Calu3 (cell line): ENCODE results near the gene CDH19. TPM values are rescaled to one million over a fixed set of nuclear protein-coding genes. Genes with fewer than 3 reads are reported as not detected.

Experiments used
- BruUV-seq: library from RNA; stranded (reverse); fragments of 400-500 nt; replicated peaks from 2 replicates; lab custom pipeline; 2021; lab: Mats Ljungman, UMichigan
- CTCF ChIA-PET: fragments of 300-600 bp; sonication (Branson Sonifier 250); formaldehyde crosslinking; loops from one replicate; lab custom pipeline; 2022; ENCODE audit warnings: antibody characterized with exemption; lab: Charles Lee
- DNase-seq: peaks from one replicate; pipeline ENCODE4 v3.0.0; 2022
- H3K27ac Mint-ChIP-seq: one replicate; pipeline ENCODE4 v1.8.0; 2022; ENCODE audit warnings: mixed read lengths; ENCODE audit not compliant: unreplicated experiment
- H3K27me3 Mint-ChIP-seq: one replicate; pipeline ENCODE4 v1.8.0; 2022; ENCODE audit warnings: mixed read lengths; ENCODE audit not compliant: unreplicated experiment
- H3K36me3 Mint-ChIP-seq: one replicate; pipeline ENCODE4 v1.8.0; 2022; ENCODE audit warnings: mild to moderate bottlenecking, moderate library complexity, mixed read lengths; ENCODE audit not compliant: insufficient read depth, unreplicated experiment
- H3K4me1 Mint-ChIP-seq: one replicate; pipeline ENCODE4 v1.8.0; 2022; ENCODE audit warnings: mild to moderate bottlenecking, low read depth, mixed read lengths; ENCODE audit not compliant: unreplicated experiment
- H3K4me3 Mint-ChIP-seq: one replicate; pipeline ENCODE4 v1.8.0; 2022; ENCODE audit warnings: mild to moderate bottlenecking, low read depth, moderate library complexity, mixed read lengths; ENCODE audit not compliant: unreplicated experiment
- H3K9me3 Mint-ChIP-seq: one replicate; pipeline ENCODE4 v1.8.0; 2022; ENCODE audit warnings: low read depth, mixed read lengths; ENCODE audit not compliant: unreplicated experiment
- intact Hi-C: fragments of 100-400 bp; cut with micrococcal nuclease; formaldehyde crosslinking; loops from one replicate; pipeline ENCODE4 v1.10.0; 2022; ENCODE audit not compliant: unreplicated experiment
- total RNA-seq: library from RNA; stranded (reverse); gene quantifications from 2 replicates; pipeline ENCODE4 v1.2.3, GENCODE V29; 2022
- TF ChIP-seq, protein P1 (sequence below): fragments of 200-600 bp; IDR thresholded peaks from one replicate; pipeline ENCODE4 v1.8.0; 2022; ENCODE audit warnings: antibody characterized with exemption; ENCODE audit not compliant: unreplicated experiment

Gene CDH19
- total RNA-seq, 1 experiment from 2014 or later = 0.33 TPM

- Mint-ChIP-seq H3K4me3 (no peak overlapping the region), H3K4me1 (no peaks in the 10 kb centered on the region), H3K9me3 (no peaks in the 10 kb centered on the region), H3K36me3 (no peaks in the 10 kb centered on the region), H3K27ac (no peak overlapping the region), H3K27me3 (no peaks in the 10 kb centered on the region)
- no TSS peak for BruUV-seq
- intact Hi-C loops = no loop called here
- DNase-seq = no peak
- CTCF ChIA-PET = no interaction called here
- TF ChIP-seq, protein P1, sequence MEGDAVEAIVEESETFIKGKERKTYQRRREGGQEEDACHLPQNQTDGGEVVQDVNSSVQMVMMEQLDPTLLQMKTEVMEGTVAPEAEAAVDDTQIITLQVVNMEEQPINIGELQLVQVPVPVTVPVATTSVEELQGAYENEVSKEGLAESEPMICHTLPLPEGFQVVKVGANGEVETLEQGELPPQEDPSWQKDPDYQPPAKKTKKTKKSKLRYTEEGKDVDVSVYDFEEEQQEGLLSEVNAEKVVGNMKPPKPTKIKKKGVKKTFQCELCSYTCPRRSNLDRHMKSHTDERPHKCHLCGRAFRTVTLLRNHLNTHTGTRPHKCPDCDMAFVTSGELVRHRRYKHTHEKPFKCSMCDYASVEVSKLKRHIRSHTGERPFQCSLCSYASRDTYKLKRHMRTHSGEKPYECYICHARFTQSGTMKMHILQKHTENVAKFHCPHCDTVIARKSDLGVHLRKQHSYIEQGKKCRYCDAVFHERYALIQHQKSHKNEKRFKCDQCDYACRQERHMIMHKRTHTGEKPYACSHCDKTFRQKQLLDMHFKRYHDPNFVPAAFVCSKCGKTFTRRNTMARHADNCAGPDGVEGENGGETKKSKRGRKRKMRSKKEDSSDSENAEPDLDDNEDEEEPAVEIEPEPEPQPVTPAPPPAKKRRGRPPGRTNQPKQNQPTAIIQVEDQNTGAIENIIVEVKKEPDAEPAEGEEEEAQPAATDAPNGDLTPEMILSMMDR = no peak
Measured at GRCh38 chr18:66571845-66572244, 32.0 kb downstream of the CDH19 start.

DNA sequence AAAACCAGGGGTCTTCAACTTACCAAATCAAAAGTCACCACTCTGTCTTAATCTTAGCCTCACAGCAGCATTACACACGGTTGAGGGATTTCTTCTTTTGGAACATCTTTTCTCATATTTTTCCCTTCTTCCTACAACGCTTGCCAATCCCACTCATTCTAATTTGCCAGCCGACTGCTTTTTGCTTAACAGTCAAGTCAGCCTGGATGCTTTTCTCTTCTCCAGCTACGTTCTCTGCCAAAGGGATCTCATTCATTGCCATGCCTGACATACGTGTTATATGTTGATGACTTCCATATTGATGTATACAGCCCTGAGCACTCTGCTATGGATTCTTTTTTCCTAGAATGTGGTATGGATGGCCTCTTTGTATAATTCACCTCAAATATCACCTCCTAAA is 37.3 kb downstream of the CDH19 start:
- H3K27ac Mint-ChIP-seq = no peak overlapping the region
- no peak for DNase-seq
- H3K4me1 Mint-ChIP-seq = peaks cover 6% of the 10 kb centered on the region
- H3K9me3 Mint-ChIP-seq = no peaks in the 10 kb centered on the region
- H3K36me3 Mint-ChIP-seq = no peaks in the 10 kb centered on the region
- CTCF ChIA-PET = no interaction called here
- H3K4me3 Mint-ChIP-seq = no peak overlapping the region
- intact Hi-C loops = loop anchor here (10.0 kb wide), 1 partner anchor 212 kb away; no protein-coding TSS in a partner anchor
- no peaks in the 10 kb centered on the region for H3K27me3 Mint-ChIP-seq
- TF ChIP-seq, protein P1 = no peak
- no TSS peak for BruUV-seq

- H3K27ac Mint-ChIP-seq = no peak overlapping the region
- DNase-seq = no peak
- peaks cover 6% of the 10 kb centered on the region for H3K4me1 Mint-ChIP-seq
- H3K9me3 Mint-ChIP-seq = no peaks in the 10 kb centered on the region
- CTCF ChIA-PET = interaction anchor here (0.5 kb wide), 1 partner anchor 213 kb away, joined by 5 read pairs; no protein-coding TSS in a partner anchor
- TF ChIP-seq, protein P1 = no peak
- no peaks in the 10 kb centered on the region for H3K27me3 Mint-ChIP-seq
- no peaks in the 10 kb centered on the region for H3K36me3 Mint-ChIP-seq
- intact Hi-C loops = loop anchor here (5.0 to 10.0 kb wide), 3 partner anchors 168 to 638 kb away; no protein-coding TSS in a partner anchor
- no peak overlapping the region for H3K4me3 Mint-ChIP-seq
- no TSS peak for BruUV-seq
Measured at GRCh38 chr18:66564236-66564635, 39.7 kb downstream of the CDH19 start.

DNA sequence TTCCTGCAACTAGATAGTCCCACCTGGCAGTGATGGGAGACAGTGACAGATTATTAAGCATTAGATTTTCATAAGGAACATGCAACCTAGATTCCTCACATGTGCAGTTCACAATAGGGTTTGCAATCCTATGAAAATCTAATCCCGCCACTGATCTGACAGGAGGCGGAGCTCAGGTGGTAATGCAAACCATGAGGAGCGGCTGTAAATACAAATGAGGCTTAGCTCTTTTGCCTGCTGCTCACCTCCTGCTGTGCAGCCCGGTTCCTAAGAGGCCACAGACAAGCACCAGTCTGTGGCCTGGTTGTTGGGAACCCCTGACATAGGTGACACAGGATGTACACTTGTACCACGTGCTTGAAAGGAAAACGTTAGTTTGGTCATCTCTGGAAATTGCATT is 41.6 kb downstream of the CDH19 start:
- BruUV-seq = no TSS peak
- no peaks in the 10 kb centered on the region for H3K9me3 Mint-ChIP-seq
- H3K36me3 Mint-ChIP-seq = no peaks in the 10 kb centered on the region
- H3K4me3 Mint-ChIP-seq = no peak overlapping the region
- intact Hi-C loops = loop anchor here (5.0 to 10.0 kb wide), 3 partner anchors 170 to 640 kb away; no protein-coding TSS in a partner anchor
- no peak overlapping the region for H3K27ac Mint-ChIP-seq
- H3K27me3 Mint-ChIP-seq = no peaks in the 10 kb centered on the region
- CTCF ChIA-PET = no interaction called here
- peaks cover 6% of the 10 kb centered on the region for H3K4me1 Mint-ChIP-seq
- no peak for DNase-seq
- TF ChIP-seq, protein P1 = no peak
